GM12872 (cell line): Measurements from ENCODE around the gene ALDH1L1.

Experiments used
- TF ChIP-seq, protein P1 (sequence below): IDR thresholded peaks from 3 replicates; pipeline ENCODE4 v1.5.1; 2011; ENCODE audit warnings: low read depth, mild to moderate bottlenecking, low read length, moderate library complexity; ENCODE audit not compliant: insufficient read depth

Gene ALDH1L1

DNA sequence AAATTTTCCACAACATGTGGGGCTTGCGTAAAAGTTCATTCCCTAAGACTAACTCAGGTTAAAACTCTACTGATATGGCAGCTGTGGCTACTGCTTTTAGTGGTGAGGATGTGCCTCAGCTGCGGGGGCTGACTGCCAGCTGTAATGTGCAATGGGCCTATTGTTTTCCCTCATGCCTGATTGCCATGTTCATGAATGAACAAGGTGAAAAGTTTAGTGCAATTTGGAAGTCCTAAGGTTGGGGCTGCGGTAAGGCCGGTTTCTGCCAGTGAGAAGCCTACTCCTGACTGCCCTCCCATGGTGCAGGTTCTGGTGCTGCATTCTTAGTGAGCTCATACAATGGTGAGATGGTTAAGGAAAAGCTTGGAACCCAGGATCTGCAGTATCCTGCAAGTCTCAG lies 10.9 kb upstream of the ALDH1L1 start:
- TF ChIP-seq, protein P1, sequence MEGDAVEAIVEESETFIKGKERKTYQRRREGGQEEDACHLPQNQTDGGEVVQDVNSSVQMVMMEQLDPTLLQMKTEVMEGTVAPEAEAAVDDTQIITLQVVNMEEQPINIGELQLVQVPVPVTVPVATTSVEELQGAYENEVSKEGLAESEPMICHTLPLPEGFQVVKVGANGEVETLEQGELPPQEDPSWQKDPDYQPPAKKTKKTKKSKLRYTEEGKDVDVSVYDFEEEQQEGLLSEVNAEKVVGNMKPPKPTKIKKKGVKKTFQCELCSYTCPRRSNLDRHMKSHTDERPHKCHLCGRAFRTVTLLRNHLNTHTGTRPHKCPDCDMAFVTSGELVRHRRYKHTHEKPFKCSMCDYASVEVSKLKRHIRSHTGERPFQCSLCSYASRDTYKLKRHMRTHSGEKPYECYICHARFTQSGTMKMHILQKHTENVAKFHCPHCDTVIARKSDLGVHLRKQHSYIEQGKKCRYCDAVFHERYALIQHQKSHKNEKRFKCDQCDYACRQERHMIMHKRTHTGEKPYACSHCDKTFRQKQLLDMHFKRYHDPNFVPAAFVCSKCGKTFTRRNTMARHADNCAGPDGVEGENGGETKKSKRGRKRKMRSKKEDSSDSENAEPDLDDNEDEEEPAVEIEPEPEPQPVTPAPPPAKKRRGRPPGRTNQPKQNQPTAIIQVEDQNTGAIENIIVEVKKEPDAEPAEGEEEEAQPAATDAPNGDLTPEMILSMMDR: no peak

DNA sequence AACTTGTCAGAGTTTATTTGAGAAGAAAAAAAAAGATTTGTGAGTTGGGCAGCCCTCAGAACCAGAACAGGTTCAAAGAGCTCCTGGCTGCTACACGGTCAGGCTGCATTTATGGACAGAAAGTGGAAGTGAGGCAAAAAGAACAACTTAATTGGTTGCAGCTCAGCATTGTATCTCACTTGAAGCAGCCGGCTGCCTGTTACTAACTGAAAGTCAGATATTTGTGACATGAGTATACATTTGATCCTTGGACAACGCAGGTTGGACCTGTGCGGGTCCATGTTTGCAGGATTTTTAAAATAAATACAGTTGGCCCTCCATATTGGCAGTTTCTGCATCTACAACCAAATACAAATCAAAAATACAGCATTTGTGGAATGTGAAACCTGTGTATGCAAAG lies 7.5 kb upstream of the ALDH1L1 start:
- TF ChIP-seq, protein P1: no peak

DNA sequence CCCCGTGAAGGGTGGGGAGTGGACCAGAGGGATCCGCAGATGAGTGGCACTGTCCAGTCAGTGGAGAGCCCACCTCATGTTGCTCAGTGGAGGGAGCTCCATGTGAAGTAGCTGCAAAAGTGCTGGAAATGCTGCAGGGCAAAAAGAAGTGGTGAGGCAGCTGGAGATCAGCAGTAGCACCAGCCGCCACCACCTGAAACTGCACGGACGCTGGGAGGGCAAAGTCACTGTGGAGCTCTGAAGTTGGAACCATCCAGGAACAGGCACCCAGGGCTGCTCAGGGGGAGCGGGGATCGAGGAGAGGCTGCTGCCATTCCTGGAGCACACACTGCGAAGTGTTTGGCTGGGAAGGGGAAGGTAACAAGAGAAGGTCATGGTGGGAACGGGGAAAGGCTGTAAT lies 6.4 kb upstream of the ALDH1L1 start:
- TF ChIP-seq, protein P1: no peak

DNA sequence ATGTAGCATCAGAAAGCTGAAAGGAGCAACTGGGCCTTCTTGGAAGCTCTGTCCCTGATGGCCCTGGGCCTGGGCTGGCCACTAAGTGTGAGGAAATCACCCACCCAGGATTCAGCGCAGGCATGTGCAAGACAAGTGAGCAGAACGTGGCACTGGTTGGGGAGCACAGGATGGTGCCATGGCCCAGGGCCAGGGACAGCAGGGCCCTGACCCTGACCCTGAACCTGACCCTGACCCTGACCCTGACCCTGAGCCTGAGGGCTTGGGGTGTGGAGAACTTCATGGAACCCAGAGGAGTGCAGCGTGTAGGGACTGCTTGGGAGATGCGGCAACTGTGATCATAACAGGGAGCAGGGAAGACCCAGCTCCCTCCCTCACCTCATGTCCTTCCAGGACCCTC lies 5.9 kb upstream of the ALDH1L1 start:
- TF ChIP-seq, protein P1: no peak

DNA sequence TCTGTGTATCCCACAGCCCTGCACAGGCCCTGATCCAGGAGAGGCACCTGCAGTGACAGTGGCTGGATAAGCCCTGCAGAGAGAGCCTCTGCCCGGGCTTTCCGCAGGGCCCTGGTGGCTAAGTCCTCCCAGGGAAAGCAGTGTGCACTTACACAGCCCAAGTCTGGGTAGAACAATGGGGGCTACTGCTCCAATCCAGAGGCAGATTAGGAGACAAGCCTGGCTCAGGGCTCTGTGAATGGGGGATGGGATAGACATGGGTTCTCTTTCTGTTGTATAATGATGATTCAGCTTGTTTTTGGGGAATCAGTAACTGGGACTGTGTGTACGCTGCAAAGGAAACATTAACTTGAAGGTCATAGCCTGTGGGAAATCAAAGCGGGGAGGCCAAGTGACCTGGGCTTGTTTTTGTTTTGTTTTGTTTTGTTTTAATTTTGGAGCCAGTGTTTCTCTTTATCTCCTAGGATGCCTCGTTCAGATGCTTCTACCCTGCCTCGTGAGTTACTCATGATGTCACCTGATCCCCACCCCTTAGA lies 4.1 kb upstream of the ALDH1L1 start:
- TF ChIP-seq, protein P1: no peak

DNA sequence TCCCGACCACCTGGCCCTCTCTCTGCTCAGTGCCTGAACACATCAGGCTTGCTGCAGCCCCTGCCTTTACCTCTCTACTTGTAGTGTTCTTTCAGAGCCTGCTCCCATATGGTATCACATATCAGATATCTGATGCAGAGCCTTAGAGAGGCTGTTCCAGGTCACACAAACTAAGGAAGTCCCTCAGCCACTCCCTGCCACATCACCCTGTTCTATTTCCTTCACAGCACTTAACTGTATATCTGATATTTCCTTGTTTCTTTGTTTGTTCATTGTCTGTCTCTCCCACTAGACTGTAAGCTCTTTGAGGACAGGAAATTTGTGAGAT lies 976 bp upstream of the ALDH1L1 start:
- TF ChIP-seq, protein P1: no peak

DNA sequence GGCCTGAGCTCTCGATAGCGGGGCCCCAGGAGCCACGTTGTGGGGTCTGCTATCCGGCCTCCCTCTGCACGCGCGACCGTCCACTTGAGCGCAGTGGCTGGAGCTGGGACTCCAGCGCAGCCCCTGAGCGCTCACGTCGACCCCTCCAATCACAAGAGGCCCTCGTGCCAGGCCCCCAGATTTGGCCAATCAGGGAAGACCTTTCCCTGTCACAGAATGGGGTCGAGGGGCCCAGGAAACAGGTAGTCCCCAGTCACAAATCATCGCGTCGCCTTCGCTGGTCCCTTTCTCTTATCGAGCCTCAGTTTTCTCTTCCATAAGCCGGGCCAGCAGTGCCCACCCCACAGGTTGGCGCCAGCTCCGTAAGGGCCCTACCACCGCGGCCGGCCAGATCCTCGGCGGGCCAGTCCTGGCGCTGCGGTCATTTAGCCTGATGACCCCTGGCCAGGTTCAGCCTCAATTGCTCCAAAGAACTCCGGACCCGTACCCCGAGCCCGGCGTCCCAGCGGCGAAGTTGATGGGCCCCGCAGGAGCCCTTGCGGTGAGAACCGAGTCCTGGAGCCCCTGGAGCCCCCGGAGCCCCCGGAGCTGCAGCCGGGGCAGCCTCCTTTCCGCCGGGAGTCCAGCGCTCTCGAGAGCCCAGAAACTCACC lies 435 bp downstream of the ALDH1L1 start:
- TF ChIP-seq, protein P1: no peak
